Measurements from ENCODE around the gene TKT. TPM values are rescaled to one million over a fixed set of nuclear protein-coding genes. Genes with fewer than 3 reads are reported as not detected.

Gene TKT
- total and polyA plus RNA-seq, 2 experiments from 2014 or later, result 584 to 1,411 TPM

DNA sequence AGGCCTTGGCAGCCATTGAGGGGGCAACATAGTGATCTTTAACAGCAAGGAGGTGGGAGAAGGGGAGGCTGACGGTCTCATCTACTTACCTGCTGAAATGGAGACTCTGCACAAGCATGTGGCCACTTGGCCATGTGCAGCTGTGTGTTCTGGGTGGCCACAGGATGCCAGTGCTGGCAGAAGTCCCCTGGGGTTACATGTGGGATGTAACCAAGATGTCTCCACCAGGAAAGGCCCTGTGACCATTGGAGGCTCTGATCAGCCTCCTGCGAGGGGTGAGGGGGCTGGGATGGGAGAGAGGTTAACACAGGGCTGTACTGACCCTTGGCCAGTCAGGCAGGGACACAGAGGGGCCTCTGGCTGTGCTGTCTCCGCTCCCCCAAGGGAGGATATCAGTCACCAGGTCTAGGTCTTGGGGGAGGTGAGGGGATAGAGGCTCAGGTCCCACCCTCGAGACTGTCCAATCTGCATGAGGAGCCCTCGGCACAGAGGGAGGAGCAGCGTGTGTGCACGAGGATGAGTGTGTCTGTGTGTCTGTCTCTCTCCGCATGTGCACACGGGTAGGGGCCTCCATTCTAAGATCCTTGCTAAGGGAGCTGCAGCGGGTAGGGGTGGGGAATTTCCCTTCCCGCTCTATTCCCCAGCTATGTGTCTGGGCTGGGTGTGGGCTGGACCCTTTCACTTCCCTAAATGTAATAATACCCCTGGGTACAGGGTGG, 75.4 kb downstream of the TKT start (continued):
- no peak for TF ChIP-seq ZNF331 (CRISPR knock-in tag; IDR thresholded peaks at IDR 0.05; ENCODE audit: low read depth)
- no peak for TF ChIP-seq EZH2phosphoT487 (IDR thresholded peaks at IDR 0.05; ENCODE audit: unreplicated experiment)
- TF ChIP-seq POLR2AphosphoS5 (IDR thresholded peaks at IDR 0.05; ENCODE audit: low read depth), result no peak

- no peaks in the 10 kb centered on the region for H3K9me2 ChIP-seq (ENCODE audit: insufficient read depth)
- H3K4me3 ChIP-seq, result no peak overlapping the region
- no peaks in the 10 kb centered on the region for H3K9me3 Mint-ChIP-seq
- no peaks in the 10 kb centered on the region for H3F3A ChIP-seq (replicated peaks; ENCODE audit: low read depth)
- ATAC-seq (no peak), DNase-seq (ENCODE audit: low spot score) (no peak)
- no peaks in the 10 kb centered on the region; the same call in 2 of the 3 replicates for H3K36me3 Mint-ChIP-seq (ENCODE audit: low read depth)
- H3K4me2 ChIP-seq, result no peak overlapping the region
- no peak overlapping the region for H3K27ac ChIP-seq (ENCODE audit: low read depth)
- no peak overlapping the region for H3K4me3 Mint-ChIP-seq
- H4K20me1 ChIP-seq (replicated peaks; ENCODE audit: insufficient read depth), result no peaks in the 10 kb centered on the region
- H3K4me1 ChIP-seq (ENCODE audit: insufficient read depth), result no peaks in the 10 kb centered on the region
- no peaks in the 10 kb centered on the region for H3K36me3 ChIP-seq (ENCODE audit: insufficient read depth)
- H3K4me1 Mint-ChIP-seq, result peaks cover 14% of the 10 kb centered on the region
- H3K27me3 Mint-ChIP-seq (ENCODE audit: insufficient read depth, low read depth, poor library complexity), result peaks cover 5% of the 10 kb centered on the region
- H3K27me3 ChIP-seq (ENCODE audit: insufficient read depth), result no peaks in the 10 kb centered on the region
- TF ChIP-seq ZNF114 (CRISPR knock-in tag; IDR thresholded peaks at IDR 0.05), result no peak
- TF ChIP-seq, protein P1, sequence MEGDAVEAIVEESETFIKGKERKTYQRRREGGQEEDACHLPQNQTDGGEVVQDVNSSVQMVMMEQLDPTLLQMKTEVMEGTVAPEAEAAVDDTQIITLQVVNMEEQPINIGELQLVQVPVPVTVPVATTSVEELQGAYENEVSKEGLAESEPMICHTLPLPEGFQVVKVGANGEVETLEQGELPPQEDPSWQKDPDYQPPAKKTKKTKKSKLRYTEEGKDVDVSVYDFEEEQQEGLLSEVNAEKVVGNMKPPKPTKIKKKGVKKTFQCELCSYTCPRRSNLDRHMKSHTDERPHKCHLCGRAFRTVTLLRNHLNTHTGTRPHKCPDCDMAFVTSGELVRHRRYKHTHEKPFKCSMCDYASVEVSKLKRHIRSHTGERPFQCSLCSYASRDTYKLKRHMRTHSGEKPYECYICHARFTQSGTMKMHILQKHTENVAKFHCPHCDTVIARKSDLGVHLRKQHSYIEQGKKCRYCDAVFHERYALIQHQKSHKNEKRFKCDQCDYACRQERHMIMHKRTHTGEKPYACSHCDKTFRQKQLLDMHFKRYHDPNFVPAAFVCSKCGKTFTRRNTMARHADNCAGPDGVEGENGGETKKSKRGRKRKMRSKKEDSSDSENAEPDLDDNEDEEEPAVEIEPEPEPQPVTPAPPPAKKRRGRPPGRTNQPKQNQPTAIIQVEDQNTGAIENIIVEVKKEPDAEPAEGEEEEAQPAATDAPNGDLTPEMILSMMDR (conservative IDR thresholded peaks at IDR 0.05; ENCODE audit: low read depth in 2 of 2), result no peak
- 0 out of 2 replicates have a peak overlapping the region, but pooled peaks have one; percentile 25 for H3K27ac Mint-ChIP-seq
- H2AFZ ChIP-seq, result no peak overlapping the region
- H3K79me2 ChIP-seq (replicated peaks; ENCODE audit: insufficient read depth), result no peaks in the 10 kb centered on the region
These were observed 76.2 kb downstream of the TKT start for GRCh38 chr3:53179580-53179979.

- DNase-seq (ENCODE audit: low spot score) (no peak), ATAC-seq (no peak)
- Histone ChIP-seq H3K4me3 (no peak overlapping the region), H2AFZ (no peak overlapping the region), H3K9me2 (ENCODE audit: insufficient read depth) (no peaks in the 10 kb centered on the region), H3K27me3 (ENCODE audit: insufficient read depth) (no peaks in the 10 kb centered on the region), H3K27ac (ENCODE audit: low read depth) (no peak overlapping the region), H3K36me3 (ENCODE audit: insufficient read depth) (no peaks in the 10 kb centered on the region), H3K4me1 (ENCODE audit: insufficient read depth) (no peaks in the 10 kb centered on the region), H4K20me1 (replicated peaks; ENCODE audit: insufficient read depth) (no peaks in the 10 kb centered on the region), H3F3A (replicated peaks; ENCODE audit: low read depth) (no peaks in the 10 kb centered on the region), H3K4me2 (no peak overlapping the region), H3K79me2 (replicated peaks; ENCODE audit: insufficient read depth) (no peaks in the 10 kb centered on the region)
- peaks cover 4% of the 10 kb centered on the region for H3K27me3 Mint-ChIP-seq (ENCODE audit: insufficient read depth, low read depth, poor library complexity)
- no peaks in the 10 kb centered on the region for H3K9me3 Mint-ChIP-seq
- peaks cover 2% of the 10 kb centered on the region; the same call in 2 of the 3 replicates for H3K36me3 Mint-ChIP-seq (ENCODE audit: low read depth)
- H3K4me1 Mint-ChIP-seq, result peaks cover 20% of the 10 kb centered on the region
- H3K27ac Mint-ChIP-seq, result no peak overlapping the region
- H3K4me3 Mint-ChIP-seq, result no peak overlapping the region
- TF ChIP-seq, protein P2, sequence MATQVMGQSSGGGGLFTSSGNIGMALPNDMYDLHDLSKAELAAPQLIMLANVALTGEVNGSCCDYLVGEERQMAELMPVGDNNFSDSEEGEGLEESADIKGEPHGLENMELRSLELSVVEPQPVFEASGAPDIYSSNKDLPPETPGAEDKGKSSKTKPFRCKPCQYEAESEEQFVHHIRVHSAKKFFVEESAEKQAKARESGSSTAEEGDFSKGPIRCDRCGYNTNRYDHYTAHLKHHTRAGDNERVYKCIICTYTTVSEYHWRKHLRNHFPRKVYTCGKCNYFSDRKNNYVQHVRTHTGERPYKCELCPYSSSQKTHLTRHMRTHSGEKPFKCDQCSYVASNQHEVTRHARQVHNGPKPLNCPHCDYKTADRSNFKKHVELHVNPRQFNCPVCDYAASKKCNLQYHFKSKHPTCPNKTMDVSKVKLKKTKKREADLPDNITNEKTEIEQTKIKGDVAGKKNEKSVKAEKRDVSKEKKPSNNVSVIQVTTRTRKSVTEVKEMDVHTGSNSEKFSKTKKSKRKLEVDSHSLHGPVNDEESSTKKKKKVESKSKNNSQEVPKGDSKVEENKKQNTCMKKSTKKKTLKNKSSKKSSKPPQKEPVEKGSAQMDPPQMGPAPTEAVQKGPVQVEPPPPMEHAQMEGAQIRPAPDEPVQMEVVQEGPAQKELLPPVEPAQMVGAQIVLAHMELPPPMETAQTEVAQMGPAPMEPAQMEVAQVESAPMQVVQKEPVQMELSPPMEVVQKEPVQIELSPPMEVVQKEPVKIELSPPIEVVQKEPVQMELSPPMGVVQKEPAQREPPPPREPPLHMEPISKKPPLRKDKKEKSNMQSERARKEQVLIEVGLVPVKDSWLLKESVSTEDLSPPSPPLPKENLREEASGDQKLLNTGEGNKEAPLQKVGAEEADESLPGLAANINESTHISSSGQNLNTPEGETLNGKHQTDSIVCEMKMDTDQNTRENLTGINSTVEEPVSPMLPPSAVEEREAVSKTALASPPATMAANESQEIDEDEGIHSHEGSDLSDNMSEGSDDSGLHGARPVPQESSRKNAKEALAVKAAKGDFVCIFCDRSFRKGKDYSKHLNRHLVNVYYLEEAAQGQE (IDR thresholded peaks at IDR 0.05; ENCODE audit: unreplicated experiment), result no peak
- TF ChIP-seq, protein P3, sequence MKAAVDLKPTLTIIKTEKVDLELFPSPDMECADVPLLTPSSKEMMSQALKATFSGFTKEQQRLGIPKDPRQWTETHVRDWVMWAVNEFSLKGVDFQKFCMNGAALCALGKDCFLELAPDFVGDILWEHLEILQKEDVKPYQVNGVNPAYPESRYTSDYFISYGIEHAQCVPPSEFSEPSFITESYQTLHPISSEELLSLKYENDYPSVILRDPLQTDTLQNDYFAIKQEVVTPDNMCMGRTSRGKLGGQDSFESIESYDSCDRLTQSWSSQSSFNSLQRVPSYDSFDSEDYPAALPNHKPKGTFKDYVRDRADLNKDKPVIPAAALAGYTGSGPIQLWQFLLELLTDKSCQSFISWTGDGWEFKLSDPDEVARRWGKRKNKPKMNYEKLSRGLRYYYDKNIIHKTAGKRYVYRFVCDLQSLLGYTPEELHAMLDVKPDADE (IDR thresholded peaks at IDR 0.05), result no peak
- TF ChIP-seq, protein P1 (conservative IDR thresholded peaks at IDR 0.05; ENCODE audit: low read depth in 2 of 2), result no peak
- TF ChIP-seq POLR2AphosphoS5 (IDR thresholded peaks at IDR 0.05; ENCODE audit: low read depth) (no peak), JUNB (IDR thresholded peaks at IDR 0.05; ENCODE audit: unreplicated experiment) (no peak), CREB1 (CRISPR knock-in tag; IDR thresholded peaks at IDR 0.05; ENCODE audit: low read depth) (no peak), EZH2phosphoT487 (IDR thresholded peaks at IDR 0.05; ENCODE audit: unreplicated experiment) (no peak), EZH2 (IDR thresholded peaks at IDR 0.05; ENCODE audit: low read depth, unreplicated experiment) (no peak)
These were observed 77.6 kb downstream of the TKT start for GRCh38 chr3:53178246-53178645.
